GM12878 (cell line): ENCODE measurements around the gene PSMD1. TPM values are rescaled to one million over a fixed set of nuclear protein-coding genes. Genes with fewer than 3 reads are reported as not detected.

Experiments
- ATAC-seq: fragments of 200-7000 bp; cut with Tn5 transposase; 3 replicates; pipeline ENCODE4 v1.9.1; 2020; ENCODE audit warnings: mild to moderate bottlenecking, moderate library complexity
- BruUV-seq: library from RNA; stranded (reverse); fragments of 400-500 nt; replicated peaks from 2 replicates; lab custom pipeline; 2021; lab: Mats Ljungman, UMichigan
- CTCF ChIA-PET: fragments of 300-600 bp; sonication (Branson Sonifier 250); formaldehyde crosslinking; extraction: SDS; loops from one replicate; lab custom pipeline; 2021; ENCODE audit warnings: inconsistent platforms; lab: Yijun Ruan, JAX
- POLR2A ChIA-PET: fragments of 350-600 bp; formaldehyde crosslinking; extraction: SDS; loops from one replicate; lab custom pipeline; 2021; ENCODE audit warnings: inconsistent platforms; lab: Charles Lee
- RAD21 ChIA-PET: fragments of 300-600 bp; sonication (Branson Sonifier 250); formaldehyde crosslinking; loops from one replicate; lab custom pipeline; 2023; ENCODE audit warnings: antibody characterized with exemption; ENCODE audit not compliant: unreplicated experiment; lab: Charles Lee
- SMC1A ChIA-PET: fragments of 300-600 bp; sonication (Branson Sonifier 250); formaldehyde crosslinking; loops from one replicate; lab custom pipeline; 2023; ENCODE audit not compliant: unreplicated experiment, uncharacterized antibody; lab: Charles Lee
- DNase-seq: peaks from one replicate; pipeline ENCODE4 v3.0.0-alpha.2; 2011; ENCODE audit warnings: low read depth, low spot score
- FAIRE-seq: peaks from 3 replicates; lab custom pipeline; 2011; peaks lifted over from hg19 to GRCh38; lab: Jason Lieb, UNC
- H2AFZ ChIP-seq: 2 replicates; pipeline ENCODE4 v1.6.0; 2011; ENCODE audit warnings: low read depth, low read length, control low read depth; ENCODE audit not compliant: control insufficient read depth
- H3K27ac ChIP-seq: 2 replicates; pipeline ENCODE4 v1.5.1; 2011; ENCODE audit warnings: control low read depth; ENCODE audit not compliant: control insufficient read depth, insufficient read depth
- H3K27me3 ChIP-seq, 2 experiments: replicated peaks in 1 of 2; 2 replicates each; pipeline versions ENCODE4 v1.6.0 to v1.6.1; 2011; ENCODE audit warnings: low read length in 1 of 2; ENCODE audit not compliant: control insufficient read depth in 2 of 2, insufficient read depth in 2 of 2
- H3K36me3 ChIP-seq, 2 experiments: 2 replicates each; pipeline ENCODE4 v1.5.1; 2011; ENCODE audit warnings: low read length in 1 of 2; ENCODE audit not compliant: control insufficient read depth in 2 of 2, insufficient read depth in 2 of 2
- H3K4me1 ChIP-seq: 2 replicates; pipeline ENCODE4 v1.6.1; 2011; ENCODE audit warnings: mild to moderate bottlenecking, low read length, moderate library complexity, mixed read lengths; ENCODE audit not compliant: control insufficient read depth, insufficient read depth
- H3K4me2 ChIP-seq: 2 replicates; pipeline ENCODE4 v1.6.0; 2011; ENCODE audit warnings: control low read depth; ENCODE audit not compliant: control insufficient read depth, insufficient read depth
- H3K4me3 ChIP-seq: fragments of 200-600 bp; sonication (generic); 2 replicates; pipeline ENCODE4 v1.5.1; 2016
- H3K79me2 ChIP-seq: 2 replicates; pipeline ENCODE4 v1.6.0; 2011; ENCODE audit warnings: low read length; ENCODE audit not compliant: control insufficient read depth, insufficient read depth
- H3K9ac ChIP-seq: 2 replicates; pipeline ENCODE4 v1.8.0; 2011; ENCODE audit warnings: low read length, control low read depth, mixed read lengths; ENCODE audit not compliant: control insufficient read depth, insufficient read depth
- H3K9me3 ChIP-seq: replicated peaks from 3 replicates; pipeline ENCODE4 v1.5.1; 2011; ENCODE audit warnings: mild to moderate bottlenecking, low read length; ENCODE audit not compliant: control insufficient read depth, insufficient read depth
- H4K20me1 ChIP-seq: 2 replicates; pipeline ENCODE4 v1.6.0; 2011; ENCODE audit not compliant: control insufficient read depth, insufficient read depth
- BMI1 ChIP-seq: fragments of 450-650 bp; IDR thresholded peaks from 2 replicates; pipeline ENCODE4 v1.6.1; 2016; ENCODE audit warnings: mild to moderate bottlenecking, moderate library complexity, borderline replicate concordance
- CEBPZ ChIP-seq: fragments of 150-350 bp; IDR thresholded peaks from 2 replicates; pipeline ENCODE4 v1.6.1; 2016; ENCODE audit warnings: low read depth, low read length
- CHD2 ChIP-seq: IDR thresholded peaks from 2 replicates; pipeline ENCODE4 v1.6.1; 2011; ENCODE audit warnings: low read depth, low read length, improper control_type of control experiment, borderline replicate concordance
- NFYA ChIP-seq: IDR thresholded peaks from 2 replicates; pipeline ENCODE4 v1.6.1; 2011; ENCODE audit warnings: low read depth, mild to moderate bottlenecking, low read length, improper control_type of control experiment, borderline replicate concordance
- PAX5 ChIP-seq: IDR thresholded peaks from 2 replicates; pipeline ENCODE4 v1.6.1; 2011; ENCODE audit warnings: low read depth, low read length, borderline replicate concordance
- SUZ12 ChIP-seq: fragments of 200-600 bp; sonication (generic); IDR thresholded peaks from one replicate; pipeline ENCODE4 v1.6.1; 2018; ENCODE audit warnings: antibody characterized with exemption, mild to moderate bottlenecking; ENCODE audit not compliant: unreplicated experiment
- WGBS: methylation state at CpG from one replicate; pipeline ENCODE4 v1.1.6; 2016; ENCODE audit warnings: low lambda C conversion rate; ENCODE audit not compliant: insufficient replicate concordance, insufficient coverage; ENCODE audit errors: missing lambda C conversion rate; 5-methylcytosine and 5-hydroxymethylcytosine counted together
- in situ Hi-C: fragments of 300-500 bp; cut with MboI; formaldehyde crosslinking; loops from 9 replicates; pipeline ENCODE4 v1.14.3; 2018; ENCODE audit warnings: mixed read lengths
- intact Hi-C: fragments of 100-400 bp; cut with micrococcal nuclease; formaldehyde crosslinking; loops from one replicate; pipeline ENCODE4 v1.14.2; 2022; ENCODE audit not compliant: unreplicated experiment
- polyA plus RNA-seq, 11 experiments: library from polyadenylated mRNA; depleted of rRNA in 4 of 11; unstranded in 6 of 11; stranded (reverse) in 5 of 11; fragments of >200 nt; fragmentation: Nextera tagmentation in 4 of 11; fragmentation: Illumina TruSeq in 1 of 11; extraction: Ambion mirVana in 4 of 11; extraction: Trizol in 1 of 11; gene quantifications; 1 replicate in 1 of 11; 2 replicates in 10 of 11; pipeline versions ENCODE4 v1.2.1 to v1.2.3, GENCODE V29; 2011 to 2016; ENCODE audit warnings: inconsistent platforms in 2 of 11, missing spikeins in 2 of 11, low read depth in 1 of 11
- total RNA-seq, 4 experiments: library from RNA; depleted of rRNA in 3 of 4; stranded (reverse); fragments of >200 nt in 3 of 4; fragmentation: Illumina TruSeq in 1 of 4; extraction: Trizol in 1 of 4; gene quantifications; 2 replicates each; pipeline versions ENCODE4 v1.2.1 to v1.2.3, GENCODE V29; 2013 to 2021

Gene PSMD1
- total and polyA plus RNA-seq, 10 of the 15 experiments (the other 5 are each of a cell fraction or from before 2014, with no cell fraction given) = 87.4 to 220 (median 139) TPM

GRCh38 chr2:231062776-231063175, 6.1 kb downstream of the PSMD1 start (continued):
- TF ChIP-seq BMI1 (no peak), PAX5 (no peak), CHD2 (no peak), NFYA (no peak)

GRCh38 chr2:231063347-231063746, 6.7 kb downstream of the PSMD1 start:
- FAIRE-seq (no peak), DNase-seq (no peak)
- Histone ChIP-seq H3K4me1 (no peaks in the 10 kb centered on the region), H3K79me2 (peaks cover 30% of the 10 kb centered on the region), H3K27ac (no peak overlapping the region), H3K4me2 (no peak overlapping the region), H2AFZ (no peak overlapping the region), H4K20me1 (0 out of 2 replicates have a peak, but pooled peaks cover 2% of the 10 kb centered on the region)
- WGBS = 100% methylated on average over 1 of the region's 1 CpG
- SMC1A ChIA-PET = interaction anchor here (0.6 kb wide), 2 partner anchors 57 to 58 kb away, joined by 3 to 5 read pairs; no protein-coding TSS in a partner anchor
- no TSS peak for BruUV-seq
- intact Hi-C loops (no loop called here), in situ Hi-C loops (no loop called here)
- POLR2A ChIA-PET = no interaction called here
- CTCF ChIA-PET = interaction anchor here (0.7 to 2.1 kb wide), 4 partner anchors 11 to 1410 kb away, joined by 3 to 7 read pairs (median 4); no protein-coding TSS in a partner anchor
- TF ChIP-seq SUZ12 (no peak), CEBPZ (no peak)
- TF ChIP-seq, all 136 proteins: peak for 0
- Histone ChIP-seq H3K36me3 (peaks cover 3 to 19% of the 10 kb centered on the region in 2 experiments; a peak in 3 of 4 replicates), H3K9ac (no peak overlapping the region), H3K27me3 (no peaks in the 10 kb centered on the region), H3K9me3 (no peaks in the 10 kb centered on the region), H3K4me3 (no peak overlapping the region)
- RAD21 ChIA-PET = interaction anchor here (1.4 kb wide), 1 partner anchor 10 kb away, joined by 5 read pairs; no protein-coding TSS in a partner anchor
- ATAC-seq = no peak
